Panc1 (cell line): Measurements from ENCODE around the gene FAP. TPM values are rescaled to one million over a fixed set of nuclear protein-coding genes. Genes with fewer than 3 reads are reported as not detected.

ENCODE experiments used
- ATAC-seq: fragments of 200-7000 bp; cut with Tn5 transposase; 2 replicates; pipeline ENCODE4 v1.9.1; 2020; ENCODE audit warnings: mild to moderate bottlenecking, moderate library complexity
- BruUV-seq: library from RNA; stranded (reverse); fragments of 400-500 nt; replicated peaks from 2 replicates; lab custom pipeline; 2021; lab: Mats Ljungman, UMichigan
- CTCF ChIA-PET: fragments of 300-600 bp; sonication (Branson Sonifier 250); formaldehyde crosslinking; loops from one replicate; lab custom pipeline; 2022; ENCODE audit warnings: antibody characterized with exemption; lab: Charles Lee
- POLR2A ChIA-PET: fragments of 300-600 bp; sonication (Branson Sonifier 250); formaldehyde crosslinking; loops from one replicate; lab custom pipeline; 2022; ENCODE audit warnings: antibody characterized with exemption; lab: Charles Lee
- DNase-seq: peaks from one replicate; pipeline ENCODE4 v3.0.0-alpha.2; 2010; ENCODE audit warnings: low read depth, low spot score
- H3K27ac ChIP-seq: 2 replicates; pipeline ENCODE4 v1.5.1; 2011; ENCODE audit warnings: mild to moderate bottlenecking, low read length, inconsistent platforms
- H3K27me3 ChIP-seq: fragments of 200-500 bp; sonication (Bioruptor generic); 2 replicates; pipeline ENCODE4 v1.6.0; 2014; ENCODE audit warnings: low read length, inconsistent platforms; ENCODE audit not compliant: control insufficient read depth, insufficient read depth
- H3K36me3 ChIP-seq: fragments of 200-500 bp; sonication (Bioruptor generic); 2 replicates; pipeline ENCODE4 v1.5.1; 2014; ENCODE audit warnings: inconsistent platforms, mild to moderate bottlenecking, low read length, moderate library complexity; ENCODE audit not compliant: control insufficient read depth, insufficient read depth
- H3K4me1 ChIP-seq: 2 replicates; pipeline ENCODE4 v1.5.1; 2011; ENCODE audit warnings: inconsistent platforms, mild to moderate bottlenecking, low read length, moderate library complexity; ENCODE audit not compliant: control insufficient read depth, insufficient read depth
- H3K4me3 ChIP-seq, 2 experiments: 2 replicates each; pipeline ENCODE4 v1.5.1; 2011 to 2012; ENCODE audit warnings: low read depth in 2 of 2, low read length in 2 of 2, mild to moderate bottlenecking in 2 of 2, inconsistent platforms in 1 of 2, moderate library complexity in 1 of 2
- H3K9me3 ChIP-seq: fragments of 200-500 bp; sonication (Bioruptor generic); 2 replicates; pipeline ENCODE4 v1.5.1; 2014; ENCODE audit warnings: low read depth, mild to moderate bottlenecking, inconsistent platforms, low read length, moderate library complexity; ENCODE audit not compliant: control insufficient read depth, insufficient read depth
- POLR2AphosphoS5 ChIP-seq: IDR thresholded peaks from 2 replicates; pipeline ENCODE4 v1.6.1; 2012; ENCODE audit warnings: mild to moderate bottlenecking, low read depth, low read length, moderate library complexity
- SIN3A ChIP-seq: IDR thresholded peaks from 2 replicates; pipeline ENCODE4 v1.6.1; 2012; ENCODE audit warnings: low read depth, mild to moderate bottlenecking, low read length, moderate library complexity, borderline replicate concordance; ENCODE audit not compliant: insufficient read depth
- TCF7L2 ChIP-seq: IDR thresholded peaks from 2 replicates; pipeline ENCODE4 v1.6.1; 2011; ENCODE audit warnings: mild to moderate bottlenecking, low read depth, low read length, inconsistent platforms
- in situ Hi-C: cut with HindIII; loops from 2 replicates; pipeline ENCODE4 v1.10.0; 2016; ENCODE audit warnings: low sequenced_read_pairs, low pct_unique_long_range_greater_than_20kb
- intact Hi-C: fragments of 100-400 bp; cut with micrococcal nuclease; formaldehyde crosslinking; loops from one replicate; pipeline ENCODE4 v1.10.0; 2022; ENCODE audit not compliant: unreplicated experiment
- total RNA-seq: library from RNA; stranded (reverse); gene quantifications from one replicate; pipeline ENCODE4 v1.2.1, GENCODE V29; 2021; ENCODE audit not compliant: unreplicated experiment
- TF ChIP-seq, protein P1 (sequence below), 2 experiments: IDR thresholded peaks; 2 replicates each; pipeline ENCODE4 v1.6.1; 2011 to 2012; ENCODE audit warnings: low read depth in 2 of 2, control low read depth in 1 of 2, low read length in 1 of 2, mild to moderate bottlenecking in 1 of 2, moderate library complexity in 1 of 2; ENCODE audit not compliant: insufficient read depth in 1 of 2
- TF ChIP-seq, protein P2 (sequence below): fragments of 450-650 bp; IDR thresholded peaks from 2 replicates; pipeline ENCODE4 v1.5.1; 2017; ENCODE audit warnings: mild to moderate bottlenecking

The FAP gene
- total RNA-seq, 1 experiment from 2014 or later, result not detected

DNA sequence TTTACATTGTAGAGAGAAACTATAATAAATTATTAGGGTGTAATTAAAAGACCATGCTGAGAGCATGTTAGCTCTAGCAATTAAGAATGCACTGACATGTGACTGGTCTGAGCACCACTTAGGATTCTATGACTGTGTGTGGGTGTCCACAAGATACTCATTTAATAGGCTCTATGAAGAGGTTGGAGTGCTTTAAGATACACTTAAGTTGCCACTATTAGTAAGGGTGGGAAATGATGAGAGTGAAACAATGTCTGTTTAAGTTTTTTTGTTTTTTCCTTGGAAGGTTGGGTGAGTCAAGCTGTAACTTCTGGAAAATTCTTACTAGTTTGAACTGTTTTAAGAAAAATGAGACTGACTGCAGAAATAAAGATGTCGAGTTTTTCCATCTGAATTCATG is 1.8 kb upstream of the FAP start:
- BruUV-seq, result no TSS peak
- intact Hi-C loops, result no loop called here
- TF ChIP-seq, protein P1, sequence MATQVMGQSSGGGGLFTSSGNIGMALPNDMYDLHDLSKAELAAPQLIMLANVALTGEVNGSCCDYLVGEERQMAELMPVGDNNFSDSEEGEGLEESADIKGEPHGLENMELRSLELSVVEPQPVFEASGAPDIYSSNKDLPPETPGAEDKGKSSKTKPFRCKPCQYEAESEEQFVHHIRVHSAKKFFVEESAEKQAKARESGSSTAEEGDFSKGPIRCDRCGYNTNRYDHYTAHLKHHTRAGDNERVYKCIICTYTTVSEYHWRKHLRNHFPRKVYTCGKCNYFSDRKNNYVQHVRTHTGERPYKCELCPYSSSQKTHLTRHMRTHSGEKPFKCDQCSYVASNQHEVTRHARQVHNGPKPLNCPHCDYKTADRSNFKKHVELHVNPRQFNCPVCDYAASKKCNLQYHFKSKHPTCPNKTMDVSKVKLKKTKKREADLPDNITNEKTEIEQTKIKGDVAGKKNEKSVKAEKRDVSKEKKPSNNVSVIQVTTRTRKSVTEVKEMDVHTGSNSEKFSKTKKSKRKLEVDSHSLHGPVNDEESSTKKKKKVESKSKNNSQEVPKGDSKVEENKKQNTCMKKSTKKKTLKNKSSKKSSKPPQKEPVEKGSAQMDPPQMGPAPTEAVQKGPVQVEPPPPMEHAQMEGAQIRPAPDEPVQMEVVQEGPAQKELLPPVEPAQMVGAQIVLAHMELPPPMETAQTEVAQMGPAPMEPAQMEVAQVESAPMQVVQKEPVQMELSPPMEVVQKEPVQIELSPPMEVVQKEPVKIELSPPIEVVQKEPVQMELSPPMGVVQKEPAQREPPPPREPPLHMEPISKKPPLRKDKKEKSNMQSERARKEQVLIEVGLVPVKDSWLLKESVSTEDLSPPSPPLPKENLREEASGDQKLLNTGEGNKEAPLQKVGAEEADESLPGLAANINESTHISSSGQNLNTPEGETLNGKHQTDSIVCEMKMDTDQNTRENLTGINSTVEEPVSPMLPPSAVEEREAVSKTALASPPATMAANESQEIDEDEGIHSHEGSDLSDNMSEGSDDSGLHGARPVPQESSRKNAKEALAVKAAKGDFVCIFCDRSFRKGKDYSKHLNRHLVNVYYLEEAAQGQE (IDR thresholded peaks at IDR 0.05; ENCODE audit: insufficient read depth in 1 of 2, low read depth in 2 of 2, low read length in 1 of 2), result no peak
- TF ChIP-seq SIN3A (no peak), TCF7L2 (no peak)

DNA sequence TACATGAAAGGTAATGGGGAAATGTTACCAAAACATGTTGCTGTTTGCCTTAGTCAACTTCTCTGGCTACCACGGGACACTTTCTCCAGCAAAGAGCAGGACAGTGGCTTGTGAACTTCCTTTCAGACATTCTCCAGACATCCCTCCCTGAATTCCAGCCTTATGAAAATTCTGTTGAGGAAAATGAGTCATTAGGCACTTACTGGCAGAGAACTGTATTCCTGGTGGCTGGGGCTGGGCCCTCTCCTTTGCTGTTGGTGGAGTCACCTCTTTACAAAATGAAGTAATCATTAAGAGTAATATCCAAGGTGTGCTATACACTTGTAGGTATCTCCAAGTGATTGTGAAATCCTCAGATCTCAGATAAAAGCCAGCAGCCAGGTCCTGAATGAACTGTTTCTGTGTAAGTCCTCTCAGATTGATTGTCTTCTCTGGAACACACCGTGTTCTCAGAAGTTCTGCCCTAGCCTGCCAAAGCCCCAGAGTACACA is 1.3 kb upstream of the FAP start:
- BruUV-seq, result no TSS peak
- POLR2A ChIA-PET, result no interaction called here
- H3K36me3 ChIP-seq, result no peaks in the 10 kb centered on the region
- no peaks in the 10 kb centered on the region for H3K4me1 ChIP-seq
- DNase-seq (no peak), ATAC-seq (no peak)
- intact Hi-C loops (no loop called here), in situ Hi-C loops (no loop called here)
- no peak overlapping the region for H3K27ac ChIP-seq
- no peaks in the 10 kb centered on the region for H3K9me3 ChIP-seq
- H3K27me3 ChIP-seq, result no peaks in the 10 kb centered on the region
- H3K4me3 ChIP-seq, result no peak overlapping the region
- TF ChIP-seq, protein P2, sequence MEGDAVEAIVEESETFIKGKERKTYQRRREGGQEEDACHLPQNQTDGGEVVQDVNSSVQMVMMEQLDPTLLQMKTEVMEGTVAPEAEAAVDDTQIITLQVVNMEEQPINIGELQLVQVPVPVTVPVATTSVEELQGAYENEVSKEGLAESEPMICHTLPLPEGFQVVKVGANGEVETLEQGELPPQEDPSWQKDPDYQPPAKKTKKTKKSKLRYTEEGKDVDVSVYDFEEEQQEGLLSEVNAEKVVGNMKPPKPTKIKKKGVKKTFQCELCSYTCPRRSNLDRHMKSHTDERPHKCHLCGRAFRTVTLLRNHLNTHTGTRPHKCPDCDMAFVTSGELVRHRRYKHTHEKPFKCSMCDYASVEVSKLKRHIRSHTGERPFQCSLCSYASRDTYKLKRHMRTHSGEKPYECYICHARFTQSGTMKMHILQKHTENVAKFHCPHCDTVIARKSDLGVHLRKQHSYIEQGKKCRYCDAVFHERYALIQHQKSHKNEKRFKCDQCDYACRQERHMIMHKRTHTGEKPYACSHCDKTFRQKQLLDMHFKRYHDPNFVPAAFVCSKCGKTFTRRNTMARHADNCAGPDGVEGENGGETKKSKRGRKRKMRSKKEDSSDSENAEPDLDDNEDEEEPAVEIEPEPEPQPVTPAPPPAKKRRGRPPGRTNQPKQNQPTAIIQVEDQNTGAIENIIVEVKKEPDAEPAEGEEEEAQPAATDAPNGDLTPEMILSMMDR, result no peak
- TF ChIP-seq, protein P1 (IDR thresholded peaks at IDR 0.05; ENCODE audit: insufficient read depth in 1 of 2, low read depth in 2 of 2, low read length in 1 of 2), result no peak
- TF ChIP-seq SIN3A (no peak), POLR2AphosphoS5 (no peak)
- CTCF ChIA-PET, result no interaction called here

More for the DNA sequence above, 1.8 kb upstream of the FAP start:
- no peak for DNase-seq
- CTCF ChIA-PET, result no interaction called here
- Histone ChIP-seq H3K4me1 (no peaks in the 10 kb centered on the region), H3K4me3 (no peak overlapping the region), H3K36me3 (no peaks in the 10 kb centered on the region), H3K9me3 (no peaks in the 10 kb centered on the region), H3K27me3 (no peaks in the 10 kb centered on the region), H3K27ac (no peak overlapping the region)
- ATAC-seq, result no peak
- POLR2A ChIA-PET, result no interaction called here
- in situ Hi-C loops, result no loop called here
